Fibroblast of lung (primary cell): Measurements from ENCODE around the gene LILRB4. TPM values are rescaled to one million over a fixed set of nuclear protein-coding genes. Genes with fewer than 3 reads are reported as not detected.

Experiments used
- DNase-seq, 2 donors: peaks; one replicate each; pipeline versions ENCODE4 v3.0.0 to v3.0.0-alpha.2; 2010; ENCODE audit warnings: low read depth in 2 of 2
- H2AFZ ChIP-seq: 2 replicates; pipeline ENCODE4 v1.5.1; 2012; ENCODE audit warnings: low read length, control low read depth, inconsistent platforms
- H3K27ac ChIP-seq: 2 replicates; pipeline ENCODE4 v1.5.1; 2011; ENCODE audit warnings: low read length, control low read depth; ENCODE audit not compliant: insufficient read depth
- H3K27me3 ChIP-seq: 2 replicates; pipeline ENCODE4 v1.5.1; 2011; ENCODE audit warnings: mild to moderate bottlenecking, low read length; ENCODE audit not compliant: control insufficient read depth, insufficient read depth
- H3K36me3 ChIP-seq: 2 replicates; pipeline ENCODE4 v1.5.1; 2011; ENCODE audit warnings: low read length; ENCODE audit not compliant: control insufficient read depth, insufficient read depth
- H3K4me1 ChIP-seq: 2 replicates; pipeline ENCODE4 v1.5.1; 2011; ENCODE audit warnings: low read length; ENCODE audit not compliant: control insufficient read depth, insufficient read depth; ENCODE audit errors: extremely low read depth
- H3K4me2 ChIP-seq: 2 replicates; pipeline ENCODE4 v1.5.1; 2011; ENCODE audit warnings: low read length, control low read depth; ENCODE audit not compliant: insufficient read depth; ENCODE audit errors: extremely low read depth
- H3K4me3 ChIP-seq, 4 experiments: fragments of 200-600 bp in 1 of 4; sonication (generic) in 1 of 4; replicated peaks in 1 of 4; 2 replicates each; pipeline ENCODE4 v1.5.1; 2011 to 2016; ENCODE audit warnings: low read length in 4 of 4, low read depth in 3 of 4, mild to moderate bottlenecking in 3 of 4, control low read depth in 2 of 4, inconsistent platforms in 1 of 4, mixed read lengths in 1 of 4; ENCODE audit not compliant: insufficient read depth in 1 of 4; ENCODE audit errors: control extremely low read depth in 1 of 4
- H3K79me2 ChIP-seq: 2 replicates; pipeline ENCODE4 v1.5.1; 2012; ENCODE audit warnings: mild to moderate bottlenecking, low read length, inconsistent platforms; ENCODE audit not compliant: control insufficient read depth, insufficient read depth
- H3K9ac ChIP-seq: 2 replicates; pipeline ENCODE4 v1.5.1; 2011; ENCODE audit warnings: mild to moderate bottlenecking, low read length, control low read depth; ENCODE audit not compliant: insufficient read depth
- H3K9me3 ChIP-seq: 2 replicates; pipeline ENCODE4 v1.5.1; 2012; ENCODE audit warnings: low read depth, low read length; ENCODE audit not compliant: control insufficient read depth, insufficient read depth
- H4K20me1 ChIP-seq: 2 replicates; pipeline ENCODE4 v1.5.1; 2011; ENCODE audit warnings: low read length; ENCODE audit not compliant: control insufficient read depth, insufficient read depth; ENCODE audit errors: extremely low read depth
- CTCF ChIP-seq, 2 donors: IDR thresholded peaks in 1 of 2; conservative IDR thresholded peaks in 1 of 2; 1 replicate in 1 of 2; 2 replicates in 1 of 2; pipeline ENCODE4 v1.5.1; 2011 to 2012; ENCODE audit warnings: low read length in 2 of 2, control low read depth in 1 of 2, inconsistent platforms in 1 of 2, low read depth in 1 of 2, mild to moderate bottlenecking in 1 of 2
- EZH2 ChIP-seq: IDR thresholded peaks from 2 replicates; pipeline ENCODE4 v1.5.1; 2012; ENCODE audit warnings: low read length, control low read depth, mild to moderate bottlenecking; ENCODE audit errors: missing control alignments
- polyA plus RNA-seq, 2 donors: library from polyadenylated mRNA; depleted of rRNA in 1 of 2; stranded (reverse) in 1 of 2; unstranded in 1 of 2; fragments of >200 nt; gene quantifications; 2 replicates each; pipeline ENCODE4 v1.2.1, GENCODE V29; 2011 to 2012; ENCODE audit warnings: missing spikeins in 1 of 2
- total RNA-seq: library from RNA; depleted of rRNA; stranded (reverse); fragments of >200 nt; gene quantifications from 2 replicates; pipeline ENCODE4 v1.2.1, GENCODE V29; 2014

Gene LILRB4
- total and polyA plus RNA-seq, 2 donors (not counting 1 experiment from before 2014, with no cell fraction given) = not detected

GRCh38 chr19:54665530-54665929 is 2.7 kb downstream of the LILRB4 start:
- Histone ChIP-seq H3K4me2 (no peak overlapping the region), H2AFZ (no peak overlapping the region), H3K27ac (no peak overlapping the region), H3K4me3 (no peak overlapping the region), H3K9me3 (no peaks in the 10 kb centered on the region), H3K79me2 (no peaks in the 10 kb centered on the region), H3K36me3 (no peaks in the 10 kb centered on the region), H4K20me1 (no peaks in the 10 kb centered on the region), H3K9ac (no peak overlapping the region), H3K27me3 (no peaks in the 10 kb centered on the region), H3K4me1 (no peaks in the 10 kb centered on the region)
- DNase-seq = no peak
- TF ChIP-seq EZH2 (no peak), CTCF (conservative IDR thresholded peaks at IDR 0.05 in 1 of 2, IDR thresholded peaks at IDR 0.05 in 1 of 2; ENCODE audit: low read depth in 1 of 2, low read length in 2 of 2) (no peak)

DNA sequence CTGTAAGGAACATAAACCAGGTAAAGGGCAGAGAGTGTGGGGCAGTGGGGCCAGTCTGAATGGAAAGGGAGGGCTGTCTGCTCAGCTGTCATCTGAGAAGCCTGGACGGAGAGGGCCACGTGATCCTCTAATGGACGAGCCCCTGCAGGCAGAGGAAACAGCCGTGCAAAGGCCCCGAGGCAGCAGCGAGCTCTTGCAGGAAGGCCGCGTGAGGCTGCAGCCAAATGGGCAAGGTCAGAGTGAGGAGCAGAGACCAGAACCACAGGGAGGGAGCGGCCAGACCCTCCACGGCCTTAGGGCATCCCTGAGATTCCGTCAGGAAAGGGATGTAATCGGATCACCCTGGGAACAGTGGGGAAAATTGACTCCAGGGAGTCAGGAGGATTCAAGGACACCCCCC is 4.4 kb downstream of the LILRB4 start:
- Histone ChIP-seq H3K4me2 (no peak overlapping the region), H3K4me3 (no peak overlapping the region), H3K9me3 (no peaks in the 10 kb centered on the region), H3K27ac (no peak overlapping the region), H3K4me1 (no peaks in the 10 kb centered on the region), H3K27me3 (no peaks in the 10 kb centered on the region), H2AFZ (no peak overlapping the region), H4K20me1 (no peaks in the 10 kb centered on the region), H3K36me3 (no peaks in the 10 kb centered on the region), H3K79me2 (no peaks in the 10 kb centered on the region), H3K9ac (no peak overlapping the region)
- no peak for TF ChIP-seq CTCF (conservative IDR thresholded peaks at IDR 0.05 in 1 of 2, IDR thresholded peaks at IDR 0.05 in 1 of 2; ENCODE audit: low read depth in 1 of 2, low read length in 2 of 2)
- TF ChIP-seq EZH2 = no peak
- no peak for DNase-seq

DNA sequence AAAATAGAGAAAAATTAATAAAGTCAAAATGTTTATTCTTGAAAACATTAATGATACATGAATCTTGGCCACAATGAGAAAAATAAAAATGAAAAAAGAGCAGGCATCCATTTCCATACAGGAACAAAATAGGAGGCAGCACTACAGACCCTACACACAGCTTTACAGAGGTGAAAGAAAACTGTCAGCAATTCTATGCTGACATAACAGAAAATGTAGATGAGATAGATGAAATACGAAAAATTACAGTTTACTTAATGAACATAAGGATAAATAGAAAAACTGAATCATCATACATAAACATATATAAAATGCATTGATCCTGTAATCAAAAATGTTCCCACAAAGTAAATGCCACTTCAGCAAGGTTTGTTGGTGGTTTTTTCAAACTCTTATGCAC is 5.6 kb downstream of the LILRB4 start:
- TF ChIP-seq CTCF (conservative IDR thresholded peaks at IDR 0.05 in 1 of 2, IDR thresholded peaks at IDR 0.05 in 1 of 2; ENCODE audit: low read depth in 1 of 2, low read length in 2 of 2) (no peak), EZH2 (no peak)
- no peaks in the 10 kb centered on the region for H3K9me3 ChIP-seq

More for the DNA sequence above, 5.6 kb downstream of the LILRB4 start:
- no peaks in the 10 kb centered on the region for H4K20me1 ChIP-seq
- no peak overlapping the region for H3K9ac ChIP-seq
- no peaks in the 10 kb centered on the region for H3K4me1 ChIP-seq
- H3K79me2 ChIP-seq = no peaks in the 10 kb centered on the region
- H3K27ac ChIP-seq = no peak overlapping the region
- DNase-seq = no peak
- no peaks in the 10 kb centered on the region for H3K27me3 ChIP-seq
- no peak overlapping the region for H2AFZ ChIP-seq
- no peaks in the 10 kb centered on the region for H3K36me3 ChIP-seq
- H3K4me2 ChIP-seq = no peak overlapping the region
- H3K4me3 ChIP-seq = no peak overlapping the region
